Measurements from ENCODE around the gene LRMDA. TPM values are rescaled to one million over a fixed set of nuclear protein-coding genes. Genes with fewer than 3 reads are reported as not detected.

Gene LRMDA
- total RNA-seq, 5 donors from 2014 or later (not counting 1 experiment from before 2014, with no cell fraction given): 0.30 to 1.2 TPM; not detected in 3

DNA sequence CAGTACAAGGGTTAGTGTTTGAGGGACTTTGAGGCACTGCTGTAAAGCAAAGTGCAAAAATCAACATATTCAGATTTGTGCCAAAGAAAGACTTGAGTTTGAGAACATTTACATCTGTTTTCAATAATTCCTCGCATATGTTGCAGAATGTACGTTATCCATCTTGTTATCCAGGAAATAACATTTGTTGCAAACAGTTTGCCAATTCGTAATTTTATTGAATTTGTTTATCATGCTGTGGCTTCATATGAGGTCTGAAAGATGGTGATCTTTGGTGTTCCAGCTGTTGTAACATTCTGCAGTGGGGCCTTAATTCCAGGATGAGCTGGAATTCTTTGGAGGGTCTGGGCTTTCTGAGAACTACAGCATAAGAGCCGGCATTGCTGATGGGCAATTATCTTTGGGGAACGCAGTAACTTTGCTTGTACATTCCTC lies 396.2 kb downstream of the LRMDA start:
- Mint-ChIP-seq H3K27me3 (peaks cover 5 to 8% of the 10 kb centered on the region in 2 donors), H3K27ac (no peak overlapping the region), H3K4me3 (no peak overlapping the region), H3K4me1 (no peaks in the 10 kb centered on the region), H3K9me3 (peaks cover 6 to 12% (median 12%) of the 10 kb centered on the region in 3 donors), H3K36me3 (no peaks in the 10 kb centered on the region)
- Histone ChIP-seq H3K4me1 (ENCODE audit: control insufficient read depth in 1 of 2, extremely low read depth in 1 of 2, insufficient read depth in 2 of 2, low read length in 2 of 2) (no peaks in the 10 kb centered on the region), H3K27me3 (replicated peaks in 1 of 2; ENCODE audit: control insufficient read depth in 2 of 2, extremely low read depth in 1 of 2, insufficient read depth in 2 of 2, low read length in 1 of 2) (peaks cover 0 to 2% of the 10 kb centered on the region in 2 experiments), H3K27ac (ENCODE audit: low read length) (no peak overlapping the region), H3K9me3 (no peaks in the 10 kb centered on the region), H3K4me3 (ENCODE audit: control insufficient read depth in 1 of 2, extremely low read depth in 1 of 2, low read length in 1 of 2) (no peak overlapping the region), H3K36me3 (ENCODE audit: control insufficient read depth in 2 of 2, extremely low read depth in 1 of 2, insufficient read depth in 1 of 2, low read length in 1 of 2) (no peaks in the 10 kb centered on the region)
- ATAC-seq (replicated peaks in 1 of 4) (no peak), DNase-seq (no peak)
- ChIA-PET CTCF (no interaction called here), POLR2A (no interaction called here)
- 81% methylated on average over 3 of the region's 5 CpGs for WGBS (ENCODE audit: insufficient coverage)

GRCh38 chr10:75828413-75828812 lies 397.0 kb downstream of the LRMDA start:
- Mint-ChIP-seq H3K27me3 (peaks cover 8% of the 10 kb centered on the region in 2 donors), H3K36me3 (no peaks in the 10 kb centered on the region), H3K9me3 (peaks cover 6 to 15% (median 7%) of the 10 kb centered on the region in 3 donors), H3K4me1 (no peaks in the 10 kb centered on the region), H3K4me3 (no peak overlapping the region), H3K27ac (no peak overlapping the region)
- CTCF ChIA-PET: no interaction called here
- ATAC-seq (replicated peaks in 1 of 4) (no peak), DNase-seq (no peak)
- Histone ChIP-seq H3K27me3 (replicated peaks in 1 of 2; ENCODE audit: control insufficient read depth in 2 of 2, extremely low read depth in 1 of 2, insufficient read depth in 2 of 2, low read length in 1 of 2) (peaks cover 0 to 2% of the 10 kb centered on the region in 2 experiments), H3K9me3 (no peaks in the 10 kb centered on the region), H3K27ac (ENCODE audit: low read length) (no peak overlapping the region), H3K4me1 (ENCODE audit: control insufficient read depth in 1 of 2, extremely low read depth in 1 of 2, insufficient read depth in 2 of 2, low read length in 2 of 2) (no peaks in the 10 kb centered on the region), H3K4me3 (ENCODE audit: control insufficient read depth in 1 of 2, extremely low read depth in 1 of 2, low read length in 1 of 2) (no peak overlapping the region), H3K36me3 (ENCODE audit: control insufficient read depth in 2 of 2, extremely low read depth in 1 of 2, insufficient read depth in 1 of 2, low read length in 1 of 2) (no peaks in the 10 kb centered on the region)
- WGBS (ENCODE audit: insufficient coverage): no CpG with 5 or more reads among the region's 3 CpGs
- POLR2A ChIA-PET: no interaction called here

DNA sequence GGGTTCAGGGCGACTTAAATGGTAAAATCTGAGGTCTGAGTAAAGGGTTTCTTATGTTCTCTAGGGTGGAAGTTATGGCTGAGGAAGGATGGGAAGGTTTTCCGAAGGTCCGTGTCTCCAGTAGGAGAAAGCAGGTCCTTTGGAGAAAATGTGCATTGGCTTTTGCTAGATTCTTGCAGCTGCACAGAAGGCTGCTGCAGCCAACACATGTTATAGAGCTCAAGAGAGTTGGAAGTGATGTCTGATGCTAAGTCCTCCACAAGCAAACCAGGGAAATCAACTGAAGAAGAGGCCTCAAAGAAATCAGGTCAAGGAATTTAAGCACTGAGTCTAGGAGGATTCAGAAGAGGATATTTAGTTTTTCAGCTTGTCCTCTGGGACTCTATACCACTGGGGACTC lies 404.6 kb downstream of the LRMDA start:
- no peak overlapping the region for H3K27ac Mint-ChIP-seq
- 100% methylated on average over 2 of the region's 3 CpGs for WGBS (ENCODE audit: insufficient coverage)

GRCh38 chr10:75838486-75838885 lies 407.1 kb downstream of the LRMDA start:
- Histone ChIP-seq H3K36me3 (ENCODE audit: control insufficient read depth in 2 of 2, extremely low read depth in 1 of 2, insufficient read depth in 1 of 2, low read length in 1 of 2) (no peaks in the 10 kb centered on the region), H3K27ac (ENCODE audit: low read length) (no peak overlapping the region), H3K4me3 (ENCODE audit: control insufficient read depth in 1 of 2, extremely low read depth in 1 of 2, low read length in 1 of 2) (no peak overlapping the region), H3K4me1 (ENCODE audit: control insufficient read depth in 1 of 2, extremely low read depth in 1 of 2, insufficient read depth in 2 of 2, low read length in 2 of 2) (no peaks in the 10 kb centered on the region), H3K27me3 (replicated peaks in 1 of 2; ENCODE audit: control insufficient read depth in 2 of 2, extremely low read depth in 1 of 2, insufficient read depth in 2 of 2, low read length in 1 of 2) (no peaks in the 10 kb centered on the region), H3K9me3 (no peaks in the 10 kb centered on the region)
- no peak for ATAC-seq (replicated peaks in 1 of 4)
- ChIA-PET POLR2A (no interaction called here), CTCF (no interaction called here)
- H3K27me3 Mint-ChIP-seq: peaks cover 8 to 20% of the 10 kb centered on the region in 2 donors
- no peak overlapping the region for H3K27ac Mint-ChIP-seq
- DNase-seq: no peak
- no peak overlapping the region for H3K4me3 Mint-ChIP-seq
- no peaks in the 10 kb centered on the region for H3K36me3 Mint-ChIP-seq
- WGBS (ENCODE audit: insufficient coverage): 80% methylated on average over 1 of the region's 1 CpG
- H3K4me1 Mint-ChIP-seq: no peaks in the 10 kb centered on the region
- peaks cover 0 to 5% (median 0%) of the 10 kb centered on the region in 3 donors for H3K9me3 Mint-ChIP-seq

More for the DNA sequence above, 404.6 kb downstream of the LRMDA start:
- DNase-seq (no peak), ATAC-seq (replicated peaks in 1 of 4) (no peak)
- H3K27me3 ChIP-seq (replicated peaks in 1 of 2; ENCODE audit: control insufficient read depth in 2 of 2, extremely low read depth in 1 of 2, insufficient read depth in 2 of 2, low read length in 1 of 2): no peaks in the 10 kb centered on the region
- Mint-ChIP-seq H3K36me3 (no peaks in the 10 kb centered on the region), H3K27me3 (peaks cover 12 to 23% of the 10 kb centered on the region in 2 donors), H3K9me3 (peaks cover 5 to 14% (median 7%) of the 10 kb centered on the region in 3 donors), H3K4me3 (no peak overlapping the region), H3K4me1 (no peaks in the 10 kb centered on the region)
- POLR2A ChIA-PET: no interaction called here
- H3K4me3 ChIP-seq (ENCODE audit: control insufficient read depth in 1 of 2, extremely low read depth in 1 of 2, low read length in 1 of 2): no peak overlapping the region
- CTCF ChIA-PET: no interaction called here
- no peaks in the 10 kb centered on the region for H3K36me3 ChIP-seq (ENCODE audit: control insufficient read depth in 2 of 2, extremely low read depth in 1 of 2, insufficient read depth in 1 of 2, low read length in 1 of 2)
- H3K9me3 ChIP-seq: no peaks in the 10 kb centered on the region
- H3K27ac ChIP-seq (ENCODE audit: low read length): no peak overlapping the region
- H3K4me1 ChIP-seq (ENCODE audit: control insufficient read depth in 1 of 2, extremely low read depth in 1 of 2, insufficient read depth in 2 of 2, low read length in 2 of 2): no peaks in the 10 kb centered on the region

DNA sequence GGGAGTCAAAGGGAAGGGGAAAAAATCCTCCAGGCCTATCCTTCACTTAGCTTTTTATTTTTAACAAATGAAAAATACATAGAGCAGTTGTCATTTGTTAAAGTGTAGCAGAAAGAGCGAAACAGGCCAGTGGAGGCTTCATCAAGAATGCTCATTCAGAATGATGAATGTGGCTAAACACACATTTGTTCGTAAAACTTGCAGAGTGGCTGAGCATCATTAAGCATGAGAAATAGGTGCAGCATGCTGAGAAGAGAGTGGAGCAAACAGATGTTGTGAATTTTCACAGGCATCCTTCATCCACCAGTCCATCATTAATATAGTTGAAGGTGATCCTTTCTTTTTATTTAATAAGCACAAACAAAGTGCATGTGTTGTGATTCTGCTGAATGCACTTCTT lies 407.6 kb downstream of the LRMDA start:
- H3K4me1 Mint-ChIP-seq: no peaks in the 10 kb centered on the region
- no peak overlapping the region for H3K27ac Mint-ChIP-seq
- no peaks in the 10 kb centered on the region for H3K36me3 Mint-ChIP-seq
- 80% methylated on average over 1 of the region's 2 CpGs for WGBS (ENCODE audit: insufficient coverage)
- peaks cover 8 to 24% of the 10 kb centered on the region in 2 donors for H3K27me3 Mint-ChIP-seq
- no peak overlapping the region for H3K4me3 ChIP-seq (ENCODE audit: control insufficient read depth in 1 of 2, extremely low read depth in 1 of 2, low read length in 1 of 2)
- H3K9me3 ChIP-seq: no peaks in the 10 kb centered on the region
- no peaks in the 10 kb centered on the region for H3K4me1 ChIP-seq (ENCODE audit: control insufficient read depth in 1 of 2, extremely low read depth in 1 of 2, insufficient read depth in 2 of 2, low read length in 2 of 2)
- no peaks in the 10 kb centered on the region for H3K27me3 ChIP-seq (replicated peaks in 1 of 2; ENCODE audit: control insufficient read depth in 2 of 2, extremely low read depth in 1 of 2, insufficient read depth in 2 of 2, low read length in 1 of 2)
- no peaks in the 10 kb centered on the region for H3K36me3 ChIP-seq (ENCODE audit: control insufficient read depth in 2 of 2, extremely low read depth in 1 of 2, insufficient read depth in 1 of 2, low read length in 1 of 2)
- peaks cover 0 to 4% (median 0%) of the 10 kb centered on the region in 3 donors for H3K9me3 Mint-ChIP-seq
- CTCF ChIA-PET: no interaction called here
- DNase-seq (no peak), ATAC-seq (replicated peaks in 1 of 4) (no peak)
- no peak overlapping the region for H3K4me3 Mint-ChIP-seq
- H3K27ac ChIP-seq (ENCODE audit: low read length): no peak overlapping the region
- POLR2A ChIA-PET: interaction anchor here in 1 of 2 donors (0.6 kb wide), 1 partner anchor 8 kb away, joined by 7 read pairs; no protein-coding TSS in a partner anchor

DNA sequence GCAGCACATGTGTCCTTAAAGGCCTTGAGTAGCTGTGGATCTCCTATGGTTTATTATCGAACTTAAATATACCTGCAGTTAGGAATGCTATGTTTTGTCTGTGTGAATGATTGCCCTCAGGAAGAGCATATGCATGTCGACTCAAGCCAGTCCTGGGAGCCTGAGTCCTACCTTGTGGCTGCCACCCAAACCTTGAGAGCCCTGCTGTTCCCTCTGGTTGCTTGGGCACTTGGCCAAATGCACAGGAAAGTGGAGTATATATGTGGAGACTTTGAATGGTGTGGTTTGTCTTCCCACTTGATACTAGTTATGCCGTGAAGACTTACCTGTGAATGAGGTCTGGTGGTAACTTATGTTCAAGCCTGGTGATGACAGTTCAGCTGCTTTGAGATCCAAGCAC lies 409.8 kb downstream of the LRMDA start:
- no peaks in the 10 kb centered on the region for H3K4me1 ChIP-seq (ENCODE audit: control insufficient read depth in 1 of 2, extremely low read depth in 1 of 2, insufficient read depth in 2 of 2, low read length in 2 of 2)
- H3K27ac ChIP-seq (ENCODE audit: low read length): no peak overlapping the region
- H3K36me3 Mint-ChIP-seq: no peaks in the 10 kb centered on the region
- H3K9me3 Mint-ChIP-seq: no peaks in the 10 kb centered on the region
- H3K27ac Mint-ChIP-seq: no peak overlapping the region
- no peak overlapping the region for H3K4me3 Mint-ChIP-seq
- H3K27me3 ChIP-seq (replicated peaks in 1 of 2; ENCODE audit: control insufficient read depth in 2 of 2, extremely low read depth in 1 of 2, insufficient read depth in 2 of 2, low read length in 1 of 2): no peaks in the 10 kb centered on the region
- ATAC-seq (replicated peaks in 1 of 4) (no peak), DNase-seq (no peak)
- 82% methylated on average over 2 of the region's 3 CpGs for WGBS (ENCODE audit: insufficient coverage)
- H3K4me1 Mint-ChIP-seq: no peaks in the 10 kb centered on the region
- H3K4me3 ChIP-seq (ENCODE audit: control insufficient read depth in 1 of 2, extremely low read depth in 1 of 2, low read length in 1 of 2): no peak overlapping the region
- peaks cover 4 to 17% of the 10 kb centered on the region in 2 donors for H3K27me3 Mint-ChIP-seq
- CTCF ChIA-PET: no interaction called here
- POLR2A ChIA-PET: no interaction called here
- no peaks in the 10 kb centered on the region for H3K9me3 ChIP-seq
- no peaks in the 10 kb centered on the region for H3K36me3 ChIP-seq (ENCODE audit: control insufficient read depth in 2 of 2, extremely low read depth in 1 of 2, insufficient read depth in 1 of 2, low read length in 1 of 2)

Measured in T-cell (primary cell).